ENCODE measurements around the gene CORO2B.

CORO2B gene

GRCh38 chr15:68656438-68656739 is 77.6 kb downstream of the CORO2B start:
- no peaks in the 10 kb centered on the region for H3F3A ChIP-seq (ENCODE audit: insufficient read depth)
- no peak overlapping the region for H3K4me3 ChIP-seq (ENCODE audit: insufficient read depth, low read length, poor library complexity, severe bottlenecking)
- H3K9ac ChIP-seq (ENCODE audit: low read length): no peak overlapping the region
- H3K9me2 ChIP-seq (replicated peaks; ENCODE audit: insufficient read depth, low read length): no peaks in the 10 kb centered on the region
- H3K27me3 ChIP-seq (ENCODE audit: low read length): no peaks in the 10 kb centered on the region
- TF ChIP-seq EZH2phosphoT487 (conservative IDR thresholded peaks at IDR 0.05; ENCODE audit: low read length) (no peak), CTCF (IDR thresholded peaks at IDR 0.05; ENCODE audit: insufficient read depth, low read length, poor library complexity, severe bottlenecking) (no peak)
- no peak overlapping the region for H2AFZ ChIP-seq (ENCODE audit: low read depth, low read length, severe bottlenecking)
- no peak overlapping the region for H3K4me2 ChIP-seq (ENCODE audit: low read depth, low read length, poor library complexity, severe bottlenecking)
- no peak overlapping the region for H3K27ac ChIP-seq (ENCODE audit: low read depth, low read length)
- H4K20me1 ChIP-seq (ENCODE audit: low read depth, low read length): no peaks in the 10 kb centered on the region
- no peaks in the 10 kb centered on the region for H3K79me2 ChIP-seq (ENCODE audit: insufficient read depth, low read length)
- H3K9me3 ChIP-seq (ENCODE audit: insufficient read depth, low read length): no peaks in the 10 kb centered on the region
- H3K36me3 ChIP-seq (ENCODE audit: low read length): no peaks in the 10 kb centered on the region

- H3K4me3 ChIP-seq (ENCODE audit: insufficient read depth, low read length, poor library complexity, severe bottlenecking): no peak overlapping the region
- no peaks in the 10 kb centered on the region for H3K9me3 ChIP-seq (ENCODE audit: insufficient read depth, low read length)
- TF ChIP-seq EZH2phosphoT487 (conservative IDR thresholded peaks at IDR 0.05; ENCODE audit: low read length): no peak
- TF ChIP-seq CTCF (IDR thresholded peaks at IDR 0.05; ENCODE audit: insufficient read depth, low read length, poor library complexity, severe bottlenecking): no peak
- H3F3A ChIP-seq (ENCODE audit: insufficient read depth): no peaks in the 10 kb centered on the region
- no peak overlapping the region for H3K4me2 ChIP-seq (ENCODE audit: low read depth, low read length, poor library complexity, severe bottlenecking)
- no peak overlapping the region for H2AFZ ChIP-seq (ENCODE audit: low read depth, low read length, severe bottlenecking)
- H3K36me3 ChIP-seq (ENCODE audit: low read length): no peaks in the 10 kb centered on the region
- H3K9me2 ChIP-seq (replicated peaks; ENCODE audit: insufficient read depth, low read length): no peaks in the 10 kb centered on the region
- H3K27ac ChIP-seq (ENCODE audit: low read depth, low read length): no peak overlapping the region
- H3K27me3 ChIP-seq (ENCODE audit: low read length): no peaks in the 10 kb centered on the region
- no peaks in the 10 kb centered on the region for H4K20me1 ChIP-seq (ENCODE audit: low read depth, low read length)
- H3K9ac ChIP-seq (ENCODE audit: low read length): no peak overlapping the region
- no peaks in the 10 kb centered on the region for H3K79me2 ChIP-seq (ENCODE audit: insufficient read depth, low read length)
Measured at GRCh38 chr15:68658151-68658550, 79.4 kb downstream of the CORO2B start.

GRCh38 chr15:68658641-68659358 is 80.0 kb downstream of the CORO2B start:
- H3K4me2 ChIP-seq (ENCODE audit: low read depth, low read length, poor library complexity, severe bottlenecking): no peak overlapping the region
- H4K20me1 ChIP-seq (ENCODE audit: low read depth, low read length): no peaks in the 10 kb centered on the region
- no peak overlapping the region for H2AFZ ChIP-seq (ENCODE audit: low read depth, low read length, severe bottlenecking)
- no peak for TF ChIP-seq EZH2phosphoT487 (conservative IDR thresholded peaks at IDR 0.05; ENCODE audit: low read length)
- H3K4me3 ChIP-seq (ENCODE audit: insufficient read depth, low read length, poor library complexity, severe bottlenecking): no peak overlapping the region
- no peaks in the 10 kb centered on the region for H3K27me3 ChIP-seq (ENCODE audit: low read length)
- no peak overlapping the region for H3K27ac ChIP-seq (ENCODE audit: low read depth, low read length)
- no peaks in the 10 kb centered on the region for H3F3A ChIP-seq (ENCODE audit: insufficient read depth)
- no peak overlapping the region for H3K9ac ChIP-seq (ENCODE audit: low read length)
- no peaks in the 10 kb centered on the region for H3K9me2 ChIP-seq (replicated peaks; ENCODE audit: insufficient read depth, low read length)
- H3K9me3 ChIP-seq (ENCODE audit: insufficient read depth, low read length): no peaks in the 10 kb centered on the region
- no peaks in the 10 kb centered on the region for H3K36me3 ChIP-seq (ENCODE audit: low read length)
- no peaks in the 10 kb centered on the region for H3K79me2 ChIP-seq (ENCODE audit: insufficient read depth, low read length)

- no peak overlapping the region for H3K4me3 ChIP-seq (ENCODE audit: insufficient read depth, low read length, poor library complexity, severe bottlenecking)
- H3K4me2 ChIP-seq (ENCODE audit: low read depth, low read length, poor library complexity, severe bottlenecking): no peak overlapping the region
- no peaks in the 10 kb centered on the region for H3K9me2 ChIP-seq (replicated peaks; ENCODE audit: insufficient read depth, low read length)
- no peak overlapping the region for H3K9ac ChIP-seq (ENCODE audit: low read length)
- no peaks in the 10 kb centered on the region for H4K20me1 ChIP-seq (ENCODE audit: low read depth, low read length)
- no peaks in the 10 kb centered on the region for H3K27me3 ChIP-seq (ENCODE audit: low read length)
- no peaks in the 10 kb centered on the region for H3K9me3 ChIP-seq (ENCODE audit: insufficient read depth, low read length)
- no peaks in the 10 kb centered on the region for H3K36me3 ChIP-seq (ENCODE audit: low read length)
- no peaks in the 10 kb centered on the region for H3K79me2 ChIP-seq (ENCODE audit: insufficient read depth, low read length)
- TF ChIP-seq CTCF (IDR thresholded peaks at IDR 0.05; ENCODE audit: insufficient read depth, low read length, poor library complexity, severe bottlenecking) (no peak), EZH2phosphoT487 (conservative IDR thresholded peaks at IDR 0.05; ENCODE audit: low read length) (no peak)
- no peak overlapping the region for H3K27ac ChIP-seq (ENCODE audit: low read depth, low read length)
- H2AFZ ChIP-seq (ENCODE audit: low read depth, low read length, severe bottlenecking): no peak overlapping the region
- H3F3A ChIP-seq (ENCODE audit: insufficient read depth): no peaks in the 10 kb centered on the region
Measured at GRCh38 chr15:68663526-68663925, 84.7 kb downstream of the CORO2B start.
